ENCODE measurements around the gene CDR2.

GRCh38 chr16:22312897-22313781, 61.3 kb downstream of the CDR2 start:
- TF ChIP-seq, protein P1, sequence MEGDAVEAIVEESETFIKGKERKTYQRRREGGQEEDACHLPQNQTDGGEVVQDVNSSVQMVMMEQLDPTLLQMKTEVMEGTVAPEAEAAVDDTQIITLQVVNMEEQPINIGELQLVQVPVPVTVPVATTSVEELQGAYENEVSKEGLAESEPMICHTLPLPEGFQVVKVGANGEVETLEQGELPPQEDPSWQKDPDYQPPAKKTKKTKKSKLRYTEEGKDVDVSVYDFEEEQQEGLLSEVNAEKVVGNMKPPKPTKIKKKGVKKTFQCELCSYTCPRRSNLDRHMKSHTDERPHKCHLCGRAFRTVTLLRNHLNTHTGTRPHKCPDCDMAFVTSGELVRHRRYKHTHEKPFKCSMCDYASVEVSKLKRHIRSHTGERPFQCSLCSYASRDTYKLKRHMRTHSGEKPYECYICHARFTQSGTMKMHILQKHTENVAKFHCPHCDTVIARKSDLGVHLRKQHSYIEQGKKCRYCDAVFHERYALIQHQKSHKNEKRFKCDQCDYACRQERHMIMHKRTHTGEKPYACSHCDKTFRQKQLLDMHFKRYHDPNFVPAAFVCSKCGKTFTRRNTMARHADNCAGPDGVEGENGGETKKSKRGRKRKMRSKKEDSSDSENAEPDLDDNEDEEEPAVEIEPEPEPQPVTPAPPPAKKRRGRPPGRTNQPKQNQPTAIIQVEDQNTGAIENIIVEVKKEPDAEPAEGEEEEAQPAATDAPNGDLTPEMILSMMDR (IDR thresholded peaks at IDR 0.05), result no peak
- no peak for TF ChIP-seq POLR2A (IDR thresholded peaks at IDR 0.05)

All from heart left ventricle (tissue), 13 donors.